Loucy (cell line): ENCODE results near the gene ZNF79.

Experiments used
- CTCF ChIP-seq: fragments of 200-600 bp; sonication (generic); conservative IDR thresholded peaks from 2 replicates; pipeline ENCODE4 v1.5.1; 2014; ENCODE audit warnings: mild to moderate bottlenecking, antibody characterized with exemption, low read length
- EZH2phosphoT487 ChIP-seq: fragments of 200-600 bp; IDR thresholded peaks from 2 replicates; pipeline ENCODE4 v1.6.1; 2018; ENCODE audit warnings: antibody characterized with exemption, mild to moderate bottlenecking, moderate library complexity, borderline replicate concordance

- TF ChIP-seq CTCF, result no peak
- no peak for TF ChIP-seq EZH2phosphoT487
Observed at GRCh38 chr9:127392976-127393375, 31.2 kb upstream of the ZNF79 start.
